HG03025 (cell line): ENCODE data around the gene THADA.

Source experiments
- ATAC-seq: cut with Tn5 transposase; IDR thresholded peaks from one replicate; pipeline ENCODE4 v1.9.1; 2021; ENCODE audit warnings: mild to moderate bottlenecking, moderate library complexity; ENCODE audit not compliant: unreplicated experiment, low FRiP score

Gene THADA

GRCh38 chr2:43509886-43510285 lies 86.0 kb downstream of the THADA start:
- ATAC-seq: no peak

DNA sequence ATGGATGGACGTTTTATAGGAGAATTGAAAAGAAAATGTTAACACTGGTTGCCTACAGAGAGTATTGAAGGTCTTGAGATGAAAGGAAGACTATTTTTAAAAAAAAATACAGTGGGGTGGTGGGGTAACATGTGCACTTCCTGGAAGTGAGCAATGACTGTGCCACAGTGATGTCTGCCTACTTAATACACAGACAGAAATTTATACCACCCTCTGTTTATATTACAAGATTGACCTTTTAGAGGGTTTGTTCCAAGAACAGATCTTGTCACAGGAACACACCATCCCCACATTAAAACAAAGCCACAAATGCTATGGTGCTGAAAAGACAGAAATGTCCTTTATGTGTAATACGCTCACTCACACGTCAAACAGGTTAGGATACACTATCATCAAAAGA lies 87.6 kb downstream of the THADA start:
- no peak for ATAC-seq

DNA sequence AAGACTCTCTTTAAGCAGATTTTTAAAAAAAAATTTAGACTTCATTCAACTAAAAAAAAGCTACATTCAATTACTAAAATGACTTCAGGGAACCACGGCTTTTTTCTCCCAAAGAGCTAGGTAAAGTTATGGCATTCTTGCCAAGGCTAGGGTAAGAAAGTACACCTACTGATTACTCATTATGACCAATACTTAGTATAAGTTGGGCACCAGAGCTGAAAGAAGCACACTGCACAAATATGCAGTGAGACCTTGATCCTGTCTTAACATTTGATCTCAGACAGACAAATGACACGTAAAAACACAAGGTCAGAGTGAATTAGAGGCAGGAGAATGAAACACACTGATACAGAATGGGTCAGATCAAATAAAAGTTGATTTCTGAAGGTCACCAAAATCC lies 88.7 kb downstream of the THADA start:
- ATAC-seq: no peak

GRCh38 chr2:43495727-43496126 lies 100.1 kb downstream of the THADA start:
- ATAC-seq: no peak

GRCh38 chr2:43493954-43494353 lies 101.9 kb downstream of the THADA start:
- no peak for ATAC-seq

- no peak for ATAC-seq
These were observed 104.7 kb downstream of the THADA start for GRCh38 chr2:43491065-43491639.

DNA sequence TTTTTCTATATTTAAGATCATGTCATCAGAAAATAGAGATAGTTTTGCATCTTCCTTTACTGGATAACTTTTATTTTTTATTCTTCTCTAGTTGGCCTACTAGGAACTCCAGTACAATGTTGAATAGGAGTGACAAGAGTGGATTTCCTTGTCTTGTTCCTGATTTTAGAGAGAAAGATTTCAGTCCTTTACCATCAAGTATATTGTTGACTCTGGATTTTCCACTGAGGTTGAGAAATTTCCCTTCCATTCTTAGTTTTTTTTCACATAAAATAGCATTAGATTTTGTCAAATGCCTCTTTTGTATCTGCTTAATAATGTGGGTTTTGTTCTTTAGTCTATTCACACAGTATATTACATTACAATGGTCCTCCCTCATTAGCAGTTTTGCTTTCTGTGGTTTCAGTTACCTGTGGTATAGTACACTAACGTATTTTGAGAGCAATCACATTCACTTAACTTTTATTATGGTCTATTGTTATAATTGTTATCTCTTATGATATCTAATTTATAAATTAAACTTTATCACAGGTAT lies 105.5 kb downstream of the THADA start:
- ATAC-seq: no peak

- no peak for ATAC-seq
These were observed 107.1 kb downstream of the THADA start for GRCh38 chr2:43488737-43489136.

DNA sequence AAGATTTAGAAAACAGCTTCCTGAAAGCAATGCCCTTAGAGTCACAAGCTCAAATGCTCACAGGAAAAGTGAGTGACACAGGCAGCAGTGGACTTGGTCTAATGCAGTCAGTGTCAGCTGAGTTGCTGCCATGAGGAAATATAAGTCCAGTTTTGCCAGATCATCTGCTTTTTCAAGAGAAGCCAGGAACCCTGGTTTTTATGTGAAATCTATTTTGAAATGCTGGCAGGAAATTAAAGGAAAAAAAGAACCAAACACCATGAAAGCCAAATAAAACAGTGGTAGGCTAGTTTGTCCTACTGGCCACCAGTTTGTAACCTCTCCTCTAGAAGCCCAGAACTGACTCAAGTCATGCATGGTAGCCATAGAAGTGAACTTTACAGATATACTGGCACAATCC lies 109.2 kb downstream of the THADA start:
- ATAC-seq: no peak

GRCh38 chr2:43484323-43484930 lies 111.4 kb downstream of the THADA start:
- ATAC-seq: no peak

GRCh38 chr2:43482961-43483360 lies 112.9 kb downstream of the THADA start:
- ATAC-seq: no peak

DNA sequence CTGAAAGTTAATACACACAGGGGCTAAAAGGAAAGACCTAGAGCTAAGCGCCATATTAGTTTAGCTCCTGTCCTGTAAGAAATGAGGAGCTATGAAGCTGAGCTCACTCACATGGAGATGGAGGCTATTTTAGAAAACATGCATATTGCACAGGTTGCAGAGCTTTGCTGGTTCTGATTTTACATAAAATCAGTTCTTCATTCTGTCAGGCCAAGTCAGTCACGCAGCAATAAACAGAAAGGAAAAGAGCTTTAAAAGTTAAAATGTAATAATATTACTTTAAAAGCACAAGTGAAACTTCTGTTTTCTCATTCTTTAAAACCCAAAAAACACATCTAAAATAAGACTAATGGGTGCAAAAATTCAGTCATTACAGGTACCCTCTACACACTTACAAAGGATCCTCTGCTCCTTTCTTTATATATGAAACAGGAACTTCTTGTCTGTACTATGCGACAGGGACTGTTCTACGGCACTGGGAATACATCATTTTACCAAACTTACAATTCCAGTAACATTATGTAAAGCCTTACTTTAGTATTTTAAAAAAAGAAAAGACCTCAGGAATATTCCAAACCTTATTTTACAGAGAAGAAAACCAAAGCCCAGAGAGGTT lies 113.8 kb downstream of the THADA start:
- no peak for ATAC-seq

DNA sequence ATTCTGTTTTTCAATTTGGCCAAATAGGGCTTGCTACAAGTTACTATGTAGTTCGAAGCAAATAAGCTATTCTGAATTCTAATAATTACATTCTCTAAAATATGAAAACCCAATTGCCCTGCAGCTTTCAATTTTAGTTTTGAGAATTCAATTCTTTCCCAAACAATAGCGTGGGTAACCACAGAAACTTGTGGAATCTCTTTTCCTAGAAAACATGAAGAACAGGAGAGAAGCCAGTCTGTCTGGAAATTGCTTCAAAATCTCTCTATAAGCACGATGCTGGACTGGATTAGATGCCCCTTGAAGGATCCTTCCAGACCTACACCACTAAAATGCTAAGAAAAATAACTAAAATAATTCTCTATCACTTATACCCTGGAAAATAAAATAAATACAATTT lies 115.0 kb downstream of the THADA start:
- ATAC-seq: no peak

- ATAC-seq: no peak
These were observed 117.3 kb downstream of the THADA start for GRCh38 chr2:43478412-43479086.

- ATAC-seq: no peak
These were observed 119.9 kb downstream of the THADA start for GRCh38 chr2:43475922-43476321.

GRCh38 chr2:43475137-43475846 lies 120.5 kb downstream of the THADA start:
- no peak for ATAC-seq

DNA sequence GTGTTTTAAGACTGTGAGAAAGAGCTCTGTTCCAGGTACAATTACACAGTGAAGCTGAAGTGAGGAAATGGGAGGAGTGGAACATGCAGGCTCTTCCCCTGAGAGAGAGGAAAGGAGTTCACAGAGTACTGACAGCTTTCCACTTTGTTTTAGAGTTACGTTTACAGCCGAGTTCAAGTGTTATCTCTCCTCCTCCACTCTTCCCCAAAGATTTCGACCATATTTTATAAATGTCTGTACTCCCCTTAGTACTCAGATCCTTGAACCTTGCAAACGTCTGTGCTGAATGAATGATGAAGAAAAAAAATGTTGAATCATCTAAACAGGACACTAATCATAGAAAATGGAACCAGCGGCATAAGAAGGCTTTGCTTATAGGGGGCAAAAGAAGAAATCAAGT lies 121.6 kb downstream of the THADA start:
- ATAC-seq: no peak

DNA sequence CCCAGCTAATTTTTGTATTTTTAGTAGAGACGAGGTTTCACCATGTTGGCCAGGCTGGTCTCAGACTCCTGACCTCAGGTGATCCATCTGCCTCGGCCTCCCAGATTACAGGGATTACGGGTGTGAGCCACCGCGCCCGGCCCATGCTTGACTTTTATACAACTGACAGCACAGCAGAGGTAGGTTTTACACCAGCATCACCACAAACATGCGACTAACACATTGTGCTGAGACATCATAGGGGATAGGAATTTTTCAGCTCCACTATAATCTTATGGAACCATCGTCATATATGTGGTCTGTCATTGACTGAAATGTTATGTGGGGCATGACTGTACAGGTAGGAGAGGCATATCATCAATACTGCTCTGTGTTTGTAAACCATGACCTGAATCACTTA lies 122.1 kb downstream of the THADA start:
- no peak for ATAC-seq

- ATAC-seq: no peak
These were observed 123.2 kb downstream of the THADA start for GRCh38 chr2:43472527-43473194.

GRCh38 chr2:43469713-43470112 lies 126.1 kb downstream of the THADA start:
- ATAC-seq: no peak
